GM12872 (cell line): ENCODE results near the gene NPHP1.

Experiments
- TF ChIP-seq, protein P1 (sequence below): IDR thresholded peaks from 3 replicates; pipeline ENCODE4 v1.5.1; 2011; ENCODE audit warnings: low read depth, mild to moderate bottlenecking, low read length, moderate library complexity; ENCODE audit not compliant: insufficient read depth

The NPHP1 gene

DNA sequence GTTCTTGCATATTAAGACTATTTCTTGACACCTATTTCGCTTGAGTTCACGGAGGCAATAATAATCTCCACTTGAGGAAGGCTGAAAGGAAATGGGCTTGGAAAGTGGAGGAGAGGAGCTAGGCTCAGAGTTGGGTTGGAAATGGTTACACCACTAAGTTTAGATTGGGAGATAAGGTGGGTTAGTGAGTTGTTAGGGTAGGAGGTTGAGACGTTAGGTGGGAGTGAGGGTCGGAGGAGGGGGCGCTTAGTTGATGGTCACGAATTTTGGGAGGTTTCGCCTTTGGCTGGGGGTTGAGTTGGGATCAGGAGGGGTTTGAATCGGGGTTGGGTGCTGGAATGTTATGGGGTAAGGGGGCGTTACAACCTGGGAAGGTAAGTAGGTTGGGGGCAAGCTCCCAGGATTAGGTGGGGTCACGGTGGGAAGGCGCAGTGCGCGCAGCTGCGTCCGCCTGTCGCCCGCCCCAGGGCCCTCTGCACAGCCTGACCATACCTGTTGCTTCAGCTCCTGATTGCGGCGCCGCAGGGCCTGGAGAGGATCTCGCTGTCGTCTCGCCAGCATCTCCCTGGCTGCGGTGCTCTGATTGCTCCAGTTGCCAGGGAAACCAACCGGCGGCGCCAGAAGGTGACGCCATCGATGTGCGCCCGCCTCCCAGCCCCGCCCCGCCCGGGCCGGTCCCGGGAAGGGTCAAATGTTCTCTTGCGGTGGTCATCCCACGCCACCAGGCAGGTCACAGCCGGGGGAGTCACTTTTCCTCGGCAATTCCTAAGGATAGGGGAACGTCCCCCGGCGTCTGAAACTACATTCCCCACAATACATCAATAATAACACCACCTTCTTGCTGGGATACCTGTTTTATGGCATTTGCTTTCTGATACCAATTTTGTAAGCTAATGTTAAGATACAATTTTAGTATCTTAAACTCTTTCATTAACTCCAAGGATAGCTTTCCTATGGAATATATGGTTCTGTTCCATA lies at the start of gene NPHP1:
Gene NPHP1 (minus strand): TSS at position 606 of the 978 bp plus-strand sequence. CDS start 45 bp downstream, at position 561.
- TF ChIP-seq, protein P1, sequence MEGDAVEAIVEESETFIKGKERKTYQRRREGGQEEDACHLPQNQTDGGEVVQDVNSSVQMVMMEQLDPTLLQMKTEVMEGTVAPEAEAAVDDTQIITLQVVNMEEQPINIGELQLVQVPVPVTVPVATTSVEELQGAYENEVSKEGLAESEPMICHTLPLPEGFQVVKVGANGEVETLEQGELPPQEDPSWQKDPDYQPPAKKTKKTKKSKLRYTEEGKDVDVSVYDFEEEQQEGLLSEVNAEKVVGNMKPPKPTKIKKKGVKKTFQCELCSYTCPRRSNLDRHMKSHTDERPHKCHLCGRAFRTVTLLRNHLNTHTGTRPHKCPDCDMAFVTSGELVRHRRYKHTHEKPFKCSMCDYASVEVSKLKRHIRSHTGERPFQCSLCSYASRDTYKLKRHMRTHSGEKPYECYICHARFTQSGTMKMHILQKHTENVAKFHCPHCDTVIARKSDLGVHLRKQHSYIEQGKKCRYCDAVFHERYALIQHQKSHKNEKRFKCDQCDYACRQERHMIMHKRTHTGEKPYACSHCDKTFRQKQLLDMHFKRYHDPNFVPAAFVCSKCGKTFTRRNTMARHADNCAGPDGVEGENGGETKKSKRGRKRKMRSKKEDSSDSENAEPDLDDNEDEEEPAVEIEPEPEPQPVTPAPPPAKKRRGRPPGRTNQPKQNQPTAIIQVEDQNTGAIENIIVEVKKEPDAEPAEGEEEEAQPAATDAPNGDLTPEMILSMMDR: no peak

DNA sequence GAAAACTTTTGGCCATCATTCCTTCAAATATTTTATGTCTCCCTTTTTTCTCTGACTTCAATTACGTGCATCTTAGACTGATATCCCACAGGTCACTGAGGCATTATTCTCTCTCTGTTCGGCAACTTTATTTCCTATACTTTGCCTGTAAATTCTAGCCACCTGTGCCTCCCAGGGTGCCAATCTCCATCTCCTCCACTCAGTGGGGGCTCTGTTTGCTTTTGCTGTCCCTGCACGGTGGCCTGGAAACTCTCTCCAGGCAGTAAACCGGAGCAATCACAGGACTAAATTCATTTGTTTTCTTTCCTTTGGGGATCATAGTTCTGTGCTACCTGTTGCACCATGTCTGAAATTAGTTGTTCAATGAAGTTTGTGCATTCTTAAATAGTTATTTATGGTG lies 17.1 kb upstream of the NPHP1 start:
- TF ChIP-seq, protein P1: no peak

DNA sequence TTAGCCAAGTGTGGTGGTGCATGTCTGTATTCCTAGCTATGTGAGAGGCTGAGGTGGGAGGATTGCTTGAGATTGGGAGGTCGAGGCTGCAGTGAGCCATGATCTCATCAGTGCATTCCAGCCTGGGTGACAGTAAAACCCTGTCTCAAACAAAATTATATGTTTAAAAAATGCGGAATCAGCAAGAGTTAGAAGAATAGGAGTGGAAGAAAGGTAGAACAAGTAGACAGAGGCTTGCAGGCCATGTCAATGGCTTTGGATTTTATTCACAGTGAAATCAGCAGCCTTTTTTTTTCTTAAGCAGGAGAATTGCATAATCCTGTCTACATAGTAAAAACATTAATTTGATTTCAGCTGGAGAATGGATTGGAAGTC lies 15.4 kb upstream of the NPHP1 start:
- TF ChIP-seq, protein P1: no peak

DNA sequence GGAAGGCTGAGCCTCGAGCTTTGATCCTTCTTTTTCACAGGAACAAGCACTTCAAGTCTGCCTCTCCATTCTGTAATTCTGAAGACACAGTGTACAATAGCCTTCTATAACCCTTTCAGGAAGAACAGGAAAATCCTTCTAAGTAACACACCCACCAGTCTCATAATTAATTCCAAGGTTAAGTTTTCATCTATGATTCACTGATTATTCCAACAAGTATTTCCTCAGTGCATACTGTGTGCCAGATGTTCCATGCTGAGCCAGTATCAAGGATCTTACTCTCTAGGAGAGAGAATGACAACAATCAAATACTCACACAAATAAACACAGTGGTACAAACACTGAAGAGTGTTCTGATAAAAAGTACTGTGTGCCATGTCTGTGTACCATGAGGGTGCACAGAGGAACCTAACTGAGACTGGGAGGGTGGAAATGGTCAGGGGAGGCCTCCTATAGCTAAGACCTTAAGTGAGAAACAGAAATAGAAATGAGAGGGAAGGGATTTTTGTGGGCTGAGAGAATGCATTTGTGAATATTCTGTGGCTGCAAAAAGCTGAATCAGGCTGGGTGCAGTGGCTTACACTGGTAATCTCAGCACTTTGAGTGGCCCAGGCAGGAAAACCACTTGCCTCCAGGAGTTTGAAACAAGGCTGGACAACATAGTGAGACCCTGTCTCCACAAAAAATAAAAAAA lies 14.8 kb upstream of the NPHP1 start:
- TF ChIP-seq, protein P1: no peak

DNA sequence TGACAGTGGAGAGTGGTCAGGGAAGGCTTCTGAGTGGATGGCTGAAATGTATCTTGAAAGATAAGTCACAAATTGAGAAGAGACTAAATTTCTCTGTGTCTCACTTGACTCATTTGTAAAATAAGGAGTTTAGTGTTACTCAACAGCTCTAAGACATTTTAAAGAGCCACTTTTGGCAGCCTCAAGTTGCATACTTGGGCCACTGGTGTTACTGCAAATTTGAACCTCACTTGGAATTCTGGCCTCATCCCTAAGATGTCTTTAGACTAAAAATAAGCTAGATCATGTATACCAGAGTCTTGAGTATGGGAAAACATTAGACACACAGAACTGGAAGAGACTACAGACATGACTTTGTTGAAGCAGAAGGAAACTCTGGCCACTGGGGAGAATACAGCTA lies 12.0 kb upstream of the NPHP1 start:
- TF ChIP-seq, protein P1: no peak

DNA sequence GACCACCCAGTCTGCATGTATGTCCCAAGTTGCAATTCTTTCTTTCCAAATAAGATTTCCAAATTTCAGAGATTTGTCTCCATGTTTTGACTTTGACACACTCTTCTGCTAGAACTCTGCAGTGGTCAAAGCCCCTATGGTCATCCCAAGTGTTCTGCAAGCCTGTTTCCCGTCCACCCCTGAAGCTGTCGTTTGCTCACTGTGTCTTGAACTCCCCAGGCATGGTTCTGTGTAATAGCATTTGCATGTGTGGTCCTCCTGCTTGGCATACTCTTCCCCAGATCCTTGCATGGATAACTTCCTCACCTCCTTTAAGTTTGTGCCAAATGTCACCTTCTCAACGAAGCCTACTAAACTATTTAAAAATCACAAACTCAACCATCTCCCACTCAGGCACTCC lies 11.4 kb upstream of the NPHP1 start:
- TF ChIP-seq, protein P1: no peak

DNA sequence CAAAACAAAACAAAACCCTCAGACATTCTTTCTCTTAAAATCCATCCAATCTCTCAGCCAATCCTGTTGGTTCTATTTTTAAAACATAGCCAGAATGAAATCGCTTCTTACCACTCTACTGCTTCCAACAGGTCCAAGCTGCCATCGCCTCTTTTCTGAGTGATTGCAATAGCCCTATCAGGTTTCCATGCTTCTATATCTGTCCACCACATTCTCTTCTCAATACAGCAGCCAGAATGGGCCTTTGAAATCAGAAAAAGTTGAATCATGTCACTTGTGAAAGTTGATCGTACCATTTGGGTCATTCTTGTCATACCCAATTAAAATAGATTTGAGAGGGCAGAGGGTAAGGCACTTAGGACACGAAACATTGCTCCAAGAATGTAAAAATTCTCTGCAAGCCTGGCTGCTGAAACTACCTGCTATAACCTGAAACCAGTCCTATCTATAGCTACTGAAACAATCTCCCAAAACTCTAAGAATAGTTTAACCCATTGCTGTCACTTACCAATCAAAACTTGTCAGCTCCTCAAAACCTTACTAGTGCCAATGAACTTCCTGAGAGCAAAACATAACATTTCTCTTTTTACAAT lies 10.8 kb upstream of the NPHP1 start:
- TF ChIP-seq, protein P1: no peak
